Measurements from ENCODE around the gene RSRC1.
"Not testable (repeated sequence)": the region's sequence is repeated elsewhere in the genome, so short reads cannot be mapped to it uniquely, and the experiment has no call there.

The RSRC1 gene

GRCh38 chr3:158128755-158129154 lies 18.9 kb downstream of the RSRC1 start:
- ATAC-seq = no peak

DNA sequence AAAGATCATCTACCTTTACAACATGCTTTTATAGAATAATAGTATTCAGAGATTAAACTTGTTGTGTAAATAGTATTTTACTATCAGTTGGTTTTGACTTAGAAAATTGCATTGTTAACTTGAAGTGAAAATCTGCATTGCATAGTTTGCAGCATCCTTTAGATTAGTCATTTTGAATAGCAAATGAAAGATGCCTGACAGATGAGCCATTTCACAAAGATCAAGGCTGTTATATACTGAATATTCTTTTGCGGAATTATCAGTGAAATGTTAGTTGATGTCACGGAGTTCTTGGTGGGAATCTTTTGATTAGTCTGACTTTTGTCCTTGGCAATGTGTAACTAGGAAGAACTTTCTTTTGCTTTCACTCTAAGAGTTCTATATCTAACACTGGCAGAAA lies 24.5 kb downstream of the RSRC1 start:
- no peak for ATAC-seq

DNA sequence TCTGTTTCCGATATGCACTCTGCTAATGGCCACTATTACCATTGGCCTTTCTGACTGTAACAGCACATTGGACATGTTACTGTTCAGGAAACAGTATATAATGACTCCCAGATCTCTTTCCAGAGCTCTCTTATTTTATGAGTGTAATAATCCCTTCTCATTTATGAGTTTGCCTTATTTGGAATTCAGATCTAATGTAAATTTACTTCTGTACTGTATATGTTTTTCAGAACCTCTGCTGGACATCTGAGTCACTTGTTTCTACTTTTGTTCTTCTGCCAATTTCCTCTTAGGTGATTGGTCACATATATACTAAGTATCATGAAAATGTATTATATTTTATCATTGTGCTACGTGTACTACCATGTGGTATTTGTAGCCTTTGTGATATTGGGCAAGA lies 30.5 kb downstream of the RSRC1 start:
- ATAC-seq = no peak

- no peak for ATAC-seq
Observed at GRCh38 chr3:158148218-158148617, 38.3 kb downstream of the RSRC1 start.

GRCh38 chr3:158152186-158152585 lies 42.3 kb downstream of the RSRC1 start:
- ATAC-seq = peak in 1 of 2 donors; percentile 30

DNA sequence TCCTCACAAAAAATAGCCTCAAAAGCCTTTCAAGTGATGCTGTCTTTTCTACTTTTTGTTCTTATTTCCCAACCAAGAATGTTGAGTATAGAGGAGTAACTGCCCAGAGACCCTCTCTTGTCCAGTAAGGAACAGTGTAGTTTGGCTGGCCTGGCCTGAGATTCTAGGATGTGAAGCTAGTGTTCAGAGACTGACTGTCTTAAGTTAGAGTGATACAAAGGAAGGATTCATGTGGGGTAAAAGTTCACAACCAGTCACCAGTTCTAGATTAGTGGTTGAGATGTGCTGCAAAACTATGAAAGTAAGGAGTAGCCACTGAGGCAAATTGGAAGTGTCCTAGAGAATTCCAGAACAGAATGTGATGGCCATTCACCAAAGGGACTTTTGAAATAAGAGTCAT lies 49.1 kb downstream of the RSRC1 start:
- ATAC-seq = no peak

DNA sequence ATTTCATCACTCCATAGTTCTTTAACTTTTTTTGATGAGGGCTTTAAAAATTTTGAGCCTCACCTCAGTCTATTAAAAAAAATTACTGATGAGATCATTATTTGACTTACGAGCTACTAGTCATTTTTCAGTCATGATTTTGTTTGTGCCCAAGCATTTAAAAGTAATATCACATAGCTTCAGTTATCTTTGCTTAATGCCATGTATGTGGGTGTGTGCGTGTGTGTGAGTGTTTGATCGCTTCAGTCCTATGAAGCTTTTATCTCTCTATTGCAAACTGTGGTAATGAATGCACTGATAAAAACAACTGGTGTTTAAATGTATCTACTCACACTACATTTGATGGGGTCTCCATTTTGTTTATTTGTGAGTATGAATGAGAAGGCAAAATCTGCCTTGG lies 49.8 kb downstream of the RSRC1 start:
- ATAC-seq = no peak

DNA sequence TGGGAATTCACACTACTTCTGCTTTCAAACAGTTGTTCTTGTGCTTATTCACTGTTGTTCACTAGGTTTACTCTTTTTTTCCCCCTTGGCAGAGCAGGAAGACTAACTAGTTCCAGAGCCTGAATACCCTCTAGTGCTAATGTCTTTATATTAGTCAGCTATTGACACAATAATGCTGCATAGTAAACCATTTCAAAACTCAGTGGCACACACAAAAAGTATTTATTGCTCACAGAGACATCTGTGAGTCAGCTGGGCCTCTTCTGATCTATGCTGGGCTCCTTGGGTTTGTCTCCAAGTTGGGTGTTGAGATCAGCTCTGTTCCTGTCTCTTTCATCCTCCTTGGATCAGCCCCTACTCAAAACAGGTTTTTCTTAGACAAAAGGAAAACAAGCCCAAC lies 51.1 kb downstream of the RSRC1 start:
- no peak for ATAC-seq

DNA sequence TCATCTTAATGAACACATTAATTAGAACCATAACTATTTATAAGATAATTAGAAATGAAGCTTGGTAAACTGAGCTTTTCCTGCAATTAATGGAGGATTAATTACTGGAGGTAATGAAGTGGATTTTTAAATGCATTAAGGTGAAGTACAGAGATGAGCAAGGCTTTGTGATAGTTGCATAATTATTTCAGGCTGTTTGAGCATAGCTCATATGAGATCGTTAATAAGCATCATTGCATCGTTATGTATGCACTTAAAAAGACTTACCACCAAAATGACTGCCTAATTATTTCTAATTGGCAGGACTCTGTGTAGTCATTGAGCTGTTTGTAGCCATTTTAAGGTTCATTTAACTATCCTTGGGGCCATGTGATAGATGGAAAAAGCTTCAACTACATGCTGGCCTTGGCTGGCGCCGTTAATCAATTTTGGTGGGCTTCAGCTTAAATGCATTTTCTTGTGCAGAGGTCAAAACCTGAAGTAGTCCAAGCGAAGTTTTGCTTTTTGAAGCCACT lies 55.3 kb downstream of the RSRC1 start:
- no peak for ATAC-seq

- ATAC-seq = no peak
Observed at GRCh38 chr3:158165730-158166129, 55.8 kb downstream of the RSRC1 start.

- ATAC-seq = no peak
Observed at GRCh38 chr3:158166223-158166622, 56.3 kb downstream of the RSRC1 start.

GRCh38 chr3:158167737-158168557 lies 58.1 kb downstream of the RSRC1 start:
- peak; percentile 81 to 84 for ATAC-seq

DNA sequence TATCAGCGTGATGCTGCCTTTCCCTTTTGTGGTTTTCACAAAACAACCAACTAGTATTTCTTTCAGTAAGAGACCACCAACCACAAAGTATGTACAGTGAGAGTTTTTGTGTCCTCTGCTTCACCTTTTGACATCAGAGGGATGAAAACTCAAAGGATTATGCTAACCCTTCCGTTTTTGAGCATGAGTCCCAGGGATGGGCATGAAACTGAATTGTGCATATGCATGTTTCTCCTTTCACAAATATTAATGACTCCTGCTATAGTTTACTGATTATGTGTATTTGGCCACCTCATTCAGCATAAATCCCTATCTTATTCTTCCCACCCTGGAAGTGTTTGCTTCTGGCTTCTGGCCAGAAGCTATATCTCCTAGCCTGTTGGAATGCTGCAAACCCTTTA lies 59.2 kb downstream of the RSRC1 start:
- no peak for ATAC-seq

DNA sequence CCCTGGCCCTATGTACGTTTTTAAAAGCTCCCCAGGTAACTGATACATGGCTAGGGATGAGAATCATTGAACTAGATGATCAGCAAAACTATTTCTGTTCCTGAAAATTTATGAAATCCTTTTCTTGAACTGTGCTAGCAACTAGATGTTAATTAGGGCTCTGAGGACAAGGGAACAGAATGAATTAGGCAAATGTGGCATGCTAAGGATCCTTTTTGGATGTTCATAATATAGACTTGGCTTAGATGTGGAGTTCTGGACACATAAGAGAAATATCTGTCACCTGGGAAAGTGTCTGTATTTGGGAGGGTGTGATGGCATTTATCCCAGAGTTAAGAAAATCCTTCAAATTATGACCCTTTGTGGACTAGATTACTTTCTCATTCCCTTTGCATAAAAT lies 71.2 kb downstream of the RSRC1 start:
- ATAC-seq = no peak

DNA sequence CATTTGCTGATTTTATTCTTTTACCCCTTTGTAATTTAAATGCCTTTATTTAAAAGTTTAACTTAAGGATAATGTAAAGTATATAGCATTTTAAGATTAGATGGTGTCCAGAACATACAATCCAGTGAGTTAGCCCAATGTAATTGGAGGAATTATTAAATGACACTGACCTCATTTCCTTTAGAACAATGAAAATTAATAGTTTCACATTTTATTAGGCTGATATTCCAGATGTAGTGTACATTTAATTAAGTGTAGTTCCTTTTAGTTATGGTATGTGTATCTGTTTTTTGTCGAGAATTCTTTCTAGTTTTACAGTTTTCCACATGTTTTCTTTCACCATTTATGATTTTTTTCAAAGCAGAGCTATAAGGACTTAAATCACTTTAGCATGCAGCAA lies 75.8 kb downstream of the RSRC1 start:
- ATAC-seq = no peak

DNA sequence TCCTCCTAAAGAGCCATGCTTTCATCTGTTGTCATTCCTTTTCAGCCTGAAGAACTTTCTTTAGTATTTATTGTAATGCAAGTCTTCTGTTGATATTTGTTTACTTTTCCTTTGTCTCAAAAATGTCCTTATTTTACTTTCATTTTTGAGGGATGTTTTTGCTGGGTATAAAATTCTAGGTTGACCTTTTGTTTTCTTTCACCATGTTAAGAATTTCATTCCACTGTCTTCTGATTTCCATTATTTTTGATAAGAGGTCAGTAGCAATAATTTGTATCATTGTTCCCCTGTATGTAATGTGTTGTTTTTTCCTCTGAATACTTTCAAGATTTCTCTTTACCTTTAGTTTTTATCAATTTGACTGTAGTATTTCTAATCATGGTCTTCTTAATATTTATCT lies 91.1 kb downstream of the RSRC1 start:
- no peak for ATAC-seq

GRCh38 chr3:158205324-158205723 lies 95.4 kb downstream of the RSRC1 start:
- ATAC-seq = no peak

DNA sequence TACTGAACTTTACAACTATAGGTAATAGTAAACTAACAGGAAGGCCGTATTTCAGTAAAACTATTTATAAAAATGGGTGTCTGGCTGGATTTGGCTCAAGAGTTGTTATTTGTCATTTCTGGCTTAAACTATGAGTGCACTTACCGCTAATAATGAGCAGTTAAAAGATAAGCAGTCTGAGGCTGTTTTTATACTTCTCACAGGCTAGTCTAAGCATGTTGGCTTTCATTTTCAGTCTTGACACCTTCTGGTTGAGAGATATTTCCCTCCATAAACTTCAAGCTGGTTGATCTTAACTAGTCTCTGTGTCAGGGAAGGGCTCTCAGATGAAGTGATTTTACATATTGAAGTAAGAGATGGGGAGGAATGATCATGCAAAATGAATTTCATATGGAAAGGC lies 96.1 kb downstream of the RSRC1 start:
- ATAC-seq = no peak

GRCh38 chr3:158210067-158210466 lies 100.2 kb downstream of the RSRC1 start:
- ATAC-seq = no peak

DNA sequence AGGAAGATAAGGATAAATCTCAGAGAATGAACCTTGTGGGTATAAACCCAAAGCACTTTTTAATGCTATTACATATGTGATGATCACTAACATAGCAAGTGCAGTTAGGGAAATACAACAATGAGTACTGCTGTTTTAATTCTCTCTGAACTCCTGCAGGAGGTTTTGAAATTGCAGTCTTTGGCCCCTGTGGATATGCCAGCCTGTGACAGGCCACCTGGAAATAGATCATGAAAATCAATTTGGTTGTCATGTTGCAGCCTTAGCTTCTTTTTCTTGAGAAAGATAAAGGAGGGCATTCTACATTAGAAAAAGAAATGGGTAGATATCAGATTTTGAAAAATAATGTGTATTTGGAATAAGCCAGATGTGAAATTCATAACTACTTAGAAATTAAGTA lies 103.6 kb downstream of the RSRC1 start:
- no peak for ATAC-seq

DNA sequence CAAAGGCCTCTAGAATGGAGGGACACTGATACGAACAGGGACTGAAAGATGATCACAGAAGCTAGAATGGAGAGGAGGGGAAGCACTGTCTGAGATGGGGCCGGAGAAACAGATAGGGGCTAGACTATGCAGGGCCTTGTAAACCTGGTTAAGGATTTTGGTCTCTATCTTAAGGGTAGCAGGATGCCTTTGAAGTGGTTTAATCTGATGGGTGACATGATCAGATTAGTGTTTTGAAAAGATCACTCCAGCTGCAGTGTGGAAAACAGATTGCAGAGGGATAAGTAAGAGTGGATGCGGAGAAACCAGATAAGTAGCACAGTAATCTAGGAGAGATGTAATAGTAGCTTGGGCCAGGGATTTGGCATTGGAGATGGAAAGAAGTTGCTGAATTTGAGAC lies 108.1 kb downstream of the RSRC1 start:
- ATAC-seq = no peak

GRCh38 chr3:158220575-158220974 lies 110.7 kb downstream of the RSRC1 start:
- no peak for ATAC-seq

DNA sequence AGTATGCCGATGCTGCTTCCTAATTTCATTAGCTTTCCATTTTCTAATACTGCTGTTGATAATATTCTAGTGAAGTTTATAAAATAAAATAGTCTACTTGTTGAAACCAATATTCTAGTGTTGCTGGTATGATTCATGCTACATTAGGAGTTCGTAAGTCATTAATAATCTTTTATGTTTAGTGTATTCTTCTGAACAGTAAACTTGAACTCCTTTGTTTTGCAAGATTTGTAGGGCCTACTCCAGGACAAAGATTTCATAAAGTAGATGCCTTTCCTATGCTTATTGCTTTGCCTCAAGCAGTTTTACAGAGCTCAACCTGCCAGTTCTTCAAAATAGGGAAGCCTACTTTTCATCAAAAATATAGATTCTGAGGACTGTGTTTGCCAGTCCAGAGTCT lies 111.5 kb downstream of the RSRC1 start:
- ATAC-seq = no peak

DNA sequence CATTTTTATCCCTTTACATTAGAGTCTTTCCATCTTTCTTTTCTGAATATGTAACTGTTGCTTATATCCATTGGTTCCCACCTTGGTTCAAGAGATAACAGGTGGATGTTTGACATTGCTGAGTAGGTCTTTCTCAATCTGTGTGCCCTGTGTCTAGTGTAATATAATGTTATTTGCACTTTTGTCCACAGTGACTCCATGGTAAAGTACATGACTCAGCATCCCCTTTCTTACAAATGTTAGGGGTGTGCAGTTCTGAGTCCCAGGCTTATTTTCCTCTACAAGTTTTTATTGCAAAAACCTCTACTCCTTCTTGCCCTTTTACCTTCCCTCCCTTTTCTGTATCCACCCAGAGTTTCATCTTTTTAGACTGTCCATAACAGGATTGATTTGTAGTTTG lies 116.5 kb downstream of the RSRC1 start:
- ATAC-seq = no peak

GRCh38 chr3:158228942-158229341 lies 119.1 kb downstream of the RSRC1 start:
- ATAC-seq = not testable (repeated sequence)
